ENCODE results near the gene RTN4R. TPM values are rescaled to one million over a fixed set of nuclear protein-coding genes. Genes with fewer than 3 reads are reported as not detected.
"Not testable (repeated sequence)": the region's sequence is repeated elsewhere in the genome, so short reads cannot be mapped to it uniquely, and the experiment has no call there.

RTN4R gene
- total RNA-seq, 1 experiment from 2014 or later, result 25.0 TPM

GRCh38 chr22:20304646-20305045 lies 36.5 kb upstream of the RTN4R start (continued):
- no peak for TF ChIP-seq E2F1 (CRISPR knock-in tag; IDR thresholded peaks at IDR 0.05)

DNA sequence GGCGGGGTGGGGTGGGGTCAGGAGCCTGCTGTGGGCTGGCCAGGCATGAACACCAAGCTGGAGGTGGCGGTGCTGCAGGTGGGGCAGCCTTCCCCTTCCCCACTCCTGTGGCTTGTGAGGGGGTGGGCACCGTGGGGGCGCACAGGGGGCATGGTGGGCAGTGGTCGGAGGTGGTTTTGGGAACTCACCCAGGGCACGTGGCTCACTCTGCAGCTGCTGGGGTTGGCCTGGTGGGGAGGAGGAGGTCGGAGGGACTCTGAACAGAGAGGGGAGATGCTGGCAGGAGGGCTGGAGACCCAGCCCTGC lies 35.1 kb upstream of the RTN4R start:
- H3K4me1 Mint-ChIP-seq, H3K27ac Mint-ChIP-seq: not testable (repeated sequence)

DNA sequence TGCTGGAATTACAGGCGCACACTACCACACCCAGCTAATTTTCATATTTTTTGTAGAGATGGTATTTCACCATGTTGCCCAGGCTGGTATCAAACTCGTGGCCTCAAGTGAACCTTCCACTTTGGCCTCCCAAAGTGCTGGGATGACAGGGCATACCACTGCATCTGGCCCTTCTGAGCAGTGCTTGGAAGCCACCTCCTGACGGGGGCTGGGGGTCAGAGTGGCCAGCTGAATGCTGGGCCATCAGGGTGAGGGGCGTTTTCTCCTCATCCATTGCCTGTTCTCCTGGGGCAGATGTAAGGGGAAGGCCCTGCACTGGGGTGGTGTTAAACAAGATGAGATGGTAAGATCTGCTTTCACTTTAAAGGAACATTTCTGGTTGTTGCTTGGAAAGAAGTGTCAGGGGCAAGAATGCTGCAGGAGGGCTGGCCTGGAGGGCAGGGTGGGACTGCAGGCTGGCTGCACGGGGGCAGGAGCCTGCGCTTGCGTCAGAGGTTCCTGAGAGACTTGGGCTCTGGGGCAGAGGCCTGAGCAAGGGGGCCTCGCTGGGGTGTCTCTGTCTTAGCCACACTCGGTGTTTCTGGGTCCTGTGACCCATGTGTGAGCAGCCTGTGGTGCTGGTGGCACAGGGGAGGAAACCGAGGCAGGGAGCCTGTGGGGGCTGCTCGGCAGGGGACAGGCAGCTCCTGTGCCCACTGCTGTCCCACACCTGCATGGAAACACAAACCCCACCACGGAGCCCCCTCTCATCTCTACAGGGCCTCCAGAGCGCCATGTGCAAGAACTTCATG lies 34.5 kb upstream of the RTN4R start:
- no peaks in the 10 kb centered on the region for H3K36me3 Mint-ChIP-seq
- H3K4me1 Mint-ChIP-seq, result peaks cover 6% of the 10 kb centered on the region; the same call in 1 of the 2 replicates
- H3K27ac Mint-ChIP-seq, result no peak overlapping the region
- H3K27me3 Mint-ChIP-seq (ENCODE audit: low read depth), result peaks cover 39% of the 10 kb centered on the region
- TF ChIP-seq HMGXB4 (CRISPR knock-in tag; IDR thresholded peaks at IDR 0.05) (no peak), NFE2L1 (CRISPR knock-in tag; IDR thresholded peaks at IDR 0.05) (no peak), E2F1 (CRISPR knock-in tag; IDR thresholded peaks at IDR 0.05) (no peak)
- ATAC-seq (no peak), DNase-seq (ENCODE audit: low spot score) (no peak)
- ChIA-PET POLR2A (no interaction called here), CTCF (interaction anchor here (0.6 kb wide), 1 partner anchor 15 kb away, joined by 3 read pairs; no protein-coding TSS in a partner anchor)
- no peak overlapping the region for H3K4me3 Mint-ChIP-seq
- no peaks in the 10 kb centered on the region for H3K9me3 Mint-ChIP-seq

More for the DNA sequence above, 35.1 kb upstream of the RTN4R start:
- ATAC-seq; DNase-seq (ENCODE audit: low spot score); H3K9me3 Mint-ChIP-seq; POLR2A ChIA-PET; H3K4me3 Mint-ChIP-seq; H3K36me3 Mint-ChIP-seq: not testable (repeated sequence)
- CTCF ChIA-PET, result interaction anchor here (0.6 kb wide), 1 partner anchor 14 kb away, joined by 3 read pairs; no protein-coding TSS in a partner anchor
- H3K27me3 Mint-ChIP-seq (ENCODE audit: low read depth), result peaks cover 33% of the 10 kb centered on the region

- ATAC-seq (peak; percentile 9), DNase-seq (ENCODE audit: low spot score) (no peak)
- Mint-ChIP-seq H3K9me3 (no peaks in the 10 kb centered on the region), H3K4me3 (peak overlapping the region; percentile 68), H3K4me1 (peaks cover 6% of the 10 kb centered on the region; the same call in 1 of the 2 replicates), H3K27ac (no peak overlapping the region), H3K36me3 (no peaks in the 10 kb centered on the region), H3K27me3 (ENCODE audit: low read depth) (peaks cover 53% of the 10 kb centered on the region)
- ChIA-PET POLR2A (interaction anchor here (1.0 kb wide), 1 partner anchor 172 kb away, joined by 3 read pairs; no protein-coding TSS in a partner anchor), CTCF (interaction anchor here (0.8 to 2.0 kb wide), 7 partner anchors 18 to 157 kb away, joined by 3 to 14 read pairs (median 11); partner anchors contain the start of gene DGCR6L)
- TF ChIP-seq, protein P1, sequence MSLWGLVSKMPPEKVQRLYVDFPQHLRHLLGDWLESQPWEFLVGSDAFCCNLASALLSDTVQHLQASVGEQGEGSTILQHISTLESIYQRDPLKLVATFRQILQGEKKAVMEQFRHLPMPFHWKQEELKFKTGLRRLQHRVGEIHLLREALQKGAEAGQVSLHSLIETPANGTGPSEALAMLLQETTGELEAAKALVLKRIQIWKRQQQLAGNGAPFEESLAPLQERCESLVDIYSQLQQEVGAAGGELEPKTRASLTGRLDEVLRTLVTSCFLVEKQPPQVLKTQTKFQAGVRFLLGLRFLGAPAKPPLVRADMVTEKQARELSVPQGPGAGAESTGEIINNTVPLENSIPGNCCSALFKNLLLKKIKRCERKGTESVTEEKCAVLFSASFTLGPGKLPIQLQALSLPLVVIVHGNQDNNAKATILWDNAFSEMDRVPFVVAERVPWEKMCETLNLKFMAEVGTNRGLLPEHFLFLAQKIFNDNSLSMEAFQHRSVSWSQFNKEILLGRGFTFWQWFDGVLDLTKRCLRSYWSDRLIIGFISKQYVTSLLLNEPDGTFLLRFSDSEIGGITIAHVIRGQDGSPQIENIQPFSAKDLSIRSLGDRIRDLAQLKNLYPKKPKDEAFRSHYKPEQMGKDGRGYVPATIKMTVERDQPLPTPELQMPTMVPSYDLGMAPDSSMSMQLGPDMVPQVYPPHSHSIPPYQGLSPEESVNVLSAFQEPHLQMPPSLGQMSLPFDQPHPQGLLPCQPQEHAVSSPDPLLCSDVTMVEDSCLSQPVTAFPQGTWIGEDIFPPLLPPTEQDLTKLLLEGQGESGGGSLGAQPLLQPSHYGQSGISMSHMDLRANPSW (CRISPR knock-in tag; conservative IDR thresholded peaks at IDR 0.05; ENCODE audit: low read depth), result no peak
- TF ChIP-seq ETV6 (CRISPR knock-in tag; IDR thresholded peaks at IDR 0.05) (peak; percentile 64; the same call in 1 of the 2 replicates), TEAD1 (CRISPR knock-in tag; IDR thresholded peaks at IDR 0.05) (0 out of 2 replicates have a peak, but pooled peaks have one; percentile 34), TP53 (CRISPR knock-in tag; IDR thresholded peaks at IDR 0.05) (no peak), FOXK1 (CRISPR knock-in tag; IDR thresholded peaks at IDR 0.05) (0 out of 2 replicates have a peak, but pooled peaks have one; percentile 27), HMGXB4 (CRISPR knock-in tag; IDR thresholded peaks at IDR 0.05) (0 out of 2 replicates have a peak, but pooled peaks have one; percentile 35), CREB1 (CRISPR knock-in tag; IDR thresholded peaks at IDR 0.05) (no peak), PREB (CRISPR knock-in tag; IDR thresholded peaks at IDR 0.05; ENCODE audit: borderline replicate concordance) (no peak), ESRRA (CRISPR knock-in tag; IDR thresholded peaks at IDR 0.05; ENCODE audit: borderline replicate concordance) (no peak; the same call in 1 of the 2 replicates)
- TF ChIP-seq, protein P2, sequence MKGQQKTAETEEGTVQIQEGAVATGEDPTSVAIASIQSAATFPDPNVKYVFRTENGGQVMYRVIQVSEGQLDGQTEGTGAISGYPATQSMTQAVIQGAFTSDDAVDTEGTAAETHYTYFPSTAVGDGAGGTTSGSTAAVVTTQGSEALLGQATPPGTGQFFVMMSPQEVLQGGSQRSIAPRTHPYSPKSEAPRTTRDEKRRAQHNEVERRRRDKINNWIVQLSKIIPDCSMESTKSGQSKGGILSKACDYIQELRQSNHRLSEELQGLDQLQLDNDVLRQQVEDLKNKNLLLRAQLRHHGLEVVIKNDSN (CRISPR knock-in tag; IDR thresholded peaks at IDR 0.05), result no peak
- TF ChIP-seq, protein P3, sequence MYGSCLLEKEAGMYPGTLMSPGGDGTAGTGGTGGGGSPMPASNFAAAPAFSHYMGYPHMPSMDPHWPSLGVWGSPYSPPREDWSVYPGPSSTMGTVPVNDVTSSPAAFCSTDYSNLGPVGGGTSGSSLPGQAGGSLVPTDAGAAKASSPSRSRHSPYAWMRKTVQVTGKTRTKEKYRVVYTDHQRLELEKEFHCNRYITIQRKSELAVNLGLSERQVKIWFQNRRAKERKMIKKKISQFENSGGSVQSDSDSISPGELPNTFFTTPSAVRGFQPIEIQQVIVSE (CRISPR knock-in tag; IDR thresholded peaks at IDR 0.05; ENCODE audit: borderline replicate concordance), result no peak
- TF ChIP-seq, protein P4, sequence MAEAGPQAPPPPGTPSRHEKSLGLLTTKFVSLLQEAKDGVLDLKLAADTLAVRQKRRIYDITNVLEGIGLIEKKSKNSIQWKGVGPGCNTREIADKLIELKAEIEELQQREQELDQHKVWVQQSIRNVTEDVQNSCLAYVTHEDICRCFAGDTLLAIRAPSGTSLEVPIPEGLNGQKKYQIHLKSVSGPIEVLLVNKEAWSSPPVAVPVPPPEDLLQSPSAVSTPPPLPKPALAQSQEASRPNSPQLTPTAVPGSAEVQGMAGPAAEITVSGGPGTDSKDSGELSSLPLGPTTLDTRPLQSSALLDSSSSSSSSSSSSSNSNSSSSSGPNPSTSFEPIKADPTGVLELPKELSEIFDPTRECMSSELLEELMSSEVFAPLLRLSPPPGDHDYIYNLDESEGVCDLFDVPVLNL (CRISPR knock-in tag; IDR thresholded peaks at IDR 0.05; ENCODE audit: borderline replicate concordance, low read depth), result no peak
These were observed 31.6 kb upstream of the RTN4R start for GRCh38 chr22:20299746-20300136.

All from WTC11 (cell line).